ENCODE data around the gene HBA1.

GRCh38 chr16:166375-167121, 9.9 kb upstream of the HBA1 start:
- TF ChIP-seq CTCF (IDR thresholded peaks at IDR 0.05), result no peak
- TF ChIP-seq POLR2A (IDR thresholded peaks at IDR 0.05), result no peak

All from testis (tissue), 2 donors.